Measurements from ENCODE around the gene KCNQ1. TPM values are rescaled to one million over a fixed set of nuclear protein-coding genes. Genes with fewer than 3 reads are reported as not detected.

KCNQ1 gene
- total RNA-seq, 4 donors from 2014 or later = 0.89 to 2.2 (median 1.3) TPM

DNA sequence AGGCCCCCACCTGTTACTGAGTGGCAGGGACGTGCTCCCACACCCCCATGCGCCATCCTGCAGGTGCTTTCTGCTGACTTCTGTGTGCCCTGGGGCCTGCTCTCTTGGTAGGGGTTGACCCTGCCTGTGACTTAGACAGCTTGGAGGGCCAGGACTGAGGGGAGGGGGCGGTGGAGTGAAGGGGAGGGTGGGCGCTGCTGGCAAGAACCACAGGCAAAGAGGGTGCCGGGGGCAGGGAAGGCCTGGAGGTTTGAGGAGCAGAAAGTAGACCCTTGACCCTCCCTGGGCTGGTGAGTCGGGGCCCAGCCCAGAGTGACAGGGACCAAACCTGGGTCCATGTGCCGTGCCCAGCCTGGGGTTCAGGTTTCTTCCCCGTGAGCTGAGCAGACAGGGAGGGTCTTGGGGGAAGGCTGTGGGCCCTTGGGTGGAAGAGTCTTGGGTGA, 17.8 kb downstream of the KCNQ1 start:
- no peaks in the 10 kb centered on the region for H3K4me1 ChIP-seq
- no peak overlapping the region for H3K27ac ChIP-seq
- no peaks in the 10 kb centered on the region for H3K36me3 ChIP-seq
- H3K9me3 ChIP-seq = no peaks in the 10 kb centered on the region
- WGBS = 92% methylated on average over 8 of the region's 8 CpGs
- no peak for TF ChIP-seq POLR2AphosphoS5 (IDR thresholded peaks at IDR 0.05)
- TF ChIP-seq EP300 (IDR thresholded peaks at IDR 0.05) = no peak
- no peak for TF ChIP-seq CTCF (IDR thresholded peaks at IDR 0.05)
- TF ChIP-seq POLR2A (IDR thresholded peaks at IDR 0.05) = no peak
- peak in 1 of 2 donors; percentile 67 for DNase-seq (ENCODE audit: low spot score in 2 of 2)
- H3K4me3 ChIP-seq = no peak overlapping the region
- no peaks in the 10 kb centered on the region for H3K27me3 ChIP-seq

GRCh38 chr11:2462986-2463765, 18.4 kb downstream of the KCNQ1 start:
- no peaks in the 10 kb centered on the region for H3K27me3 ChIP-seq
- no peaks in the 10 kb centered on the region for H3K9me3 ChIP-seq
- WGBS = 84% methylated on average over 7 of the region's 24 CpGs
- peak in 1 of 2 donors; percentile 76 for DNase-seq (ENCODE audit: low spot score in 2 of 2)
- H3K4me1 ChIP-seq = no peaks in the 10 kb centered on the region
- no peak overlapping the region for H3K27ac ChIP-seq
- H3K36me3 ChIP-seq = no peaks in the 10 kb centered on the region
- H3K4me3 ChIP-seq = no peak overlapping the region
- TF ChIP-seq CTCF (IDR thresholded peaks at IDR 0.05) (no peak), EP300 (IDR thresholded peaks at IDR 0.05) (no peak), POLR2AphosphoS5 (IDR thresholded peaks at IDR 0.05) (no peak), POLR2A (IDR thresholded peaks at IDR 0.05) (no peak)

- H3K4me3 ChIP-seq = no peak overlapping the region
- no peaks in the 10 kb centered on the region for H3K27me3 ChIP-seq
- no peaks in the 10 kb centered on the region for H3K4me1 ChIP-seq
- 66% methylated on average over 11 of the region's 26 CpGs for WGBS
- no peaks in the 10 kb centered on the region for H3K9me3 ChIP-seq
- H3K27ac ChIP-seq = no peak overlapping the region
- no peak for TF ChIP-seq POLR2AphosphoS5 (IDR thresholded peaks at IDR 0.05)
- no peak for TF ChIP-seq POLR2A (IDR thresholded peaks at IDR 0.05)
- no peak for TF ChIP-seq CTCF (IDR thresholded peaks at IDR 0.05)
- TF ChIP-seq EP300 (IDR thresholded peaks at IDR 0.05) = no peak
- peak in 1 of 2 donors; percentile 77 for DNase-seq (ENCODE audit: low spot score in 2 of 2)
- H3K36me3 ChIP-seq = no peaks in the 10 kb centered on the region
These were observed 19.0 kb downstream of the KCNQ1 start for GRCh38 chr11:2463766-2464277.

DNA sequence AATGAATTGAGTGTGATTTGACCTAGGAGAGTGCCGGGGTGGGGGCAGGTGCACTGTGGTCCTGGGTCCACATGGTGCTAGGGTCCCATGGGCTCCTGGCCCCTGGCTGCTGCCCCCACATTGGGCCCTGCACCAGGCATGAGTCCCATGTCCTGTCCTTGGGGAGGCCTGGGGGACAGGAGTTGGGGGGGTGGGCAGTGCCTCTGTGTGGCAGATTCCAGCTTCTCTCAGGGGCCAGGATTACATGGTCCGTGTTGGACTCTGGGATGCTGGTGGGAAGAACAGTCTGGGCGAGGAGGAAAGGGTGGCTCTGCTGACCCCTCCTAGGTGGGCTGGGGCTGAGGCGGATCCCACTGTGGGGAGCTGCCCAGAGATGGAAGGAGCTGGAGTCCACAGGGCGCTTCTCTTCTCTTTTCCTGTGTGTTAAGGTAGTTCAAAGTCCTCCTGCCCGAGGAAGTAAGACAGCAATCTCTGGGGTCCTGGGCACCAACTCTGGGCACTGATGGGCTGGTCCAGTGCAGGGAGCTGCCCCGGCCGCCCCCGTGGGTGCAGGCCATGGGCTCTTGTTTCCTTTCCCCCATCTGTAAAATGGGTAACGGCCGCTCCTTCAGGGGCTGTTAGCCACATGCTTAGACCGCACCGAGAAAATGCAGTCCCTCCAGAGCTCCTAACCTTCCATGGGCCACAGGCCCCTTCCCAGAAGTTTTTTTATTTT, 19.8 kb downstream of the KCNQ1 start:
- 89% methylated on average over 13 of the region's 13 CpGs for WGBS
- Histone ChIP-seq H3K9me3 (no peaks in the 10 kb centered on the region), H3K4me1 (no peaks in the 10 kb centered on the region), H3K27ac (no peak overlapping the region), H3K4me3 (no peak overlapping the region), H3K27me3 (no peaks in the 10 kb centered on the region), H3K36me3 (no peaks in the 10 kb centered on the region)
- TF ChIP-seq CTCF (IDR thresholded peaks at IDR 0.05) (no peak), POLR2AphosphoS5 (IDR thresholded peaks at IDR 0.05) (no peak), EP300 (IDR thresholded peaks at IDR 0.05) (no peak), POLR2A (IDR thresholded peaks at IDR 0.05) (no peak)
- DNase-seq (ENCODE audit: low spot score in 2 of 2) = no peak
